Left hindlimb (tissue), 1 donor: ENCODE results near the gene CADM2.

Experiments used
- DNase-seq: peaks from one replicate; pipeline ENCODE4 v3.0.0-alpha.2; 2018

CADM2 gene

GRCh38 chr3:84985795-84986194, 27.0 kb downstream of the CADM2 start:
- DNase-seq = no peak

- peak; percentile 25 for DNase-seq
These were observed 29.1 kb downstream of the CADM2 start for GRCh38 chr3:84987706-84988504.

- DNase-seq = no peak
These were observed 30.3 kb downstream of the CADM2 start for GRCh38 chr3:84989102-84989501.

- no peak for DNase-seq
These were observed 32.7 kb downstream of the CADM2 start for GRCh38 chr3:84991422-84991900.

GRCh38 chr3:84993956-84994355, 35.2 kb downstream of the CADM2 start:
- DNase-seq = no peak

- no peak for DNase-seq
These were observed 39.8 kb downstream of the CADM2 start for GRCh38 chr3:84998545-84998944.

- no peak for DNase-seq
These were observed 44.7 kb downstream of the CADM2 start for GRCh38 chr3:85003479-85003878.

GRCh38 chr3:85004147-85004546, 45.4 kb downstream of the CADM2 start:
- no peak for DNase-seq

- no peak for DNase-seq
These were observed 47.2 kb downstream of the CADM2 start for GRCh38 chr3:85005946-85006345.

- DNase-seq = no peak
These were observed 48.7 kb downstream of the CADM2 start for GRCh38 chr3:85007195-85008094.

GRCh38 chr3:85020828-85021227, 62.0 kb downstream of the CADM2 start:
- no peak for DNase-seq

- no peak for DNase-seq
These were observed 71.3 kb downstream of the CADM2 start for GRCh38 chr3:85030052-85030451.

GRCh38 chr3:85037203-85037602, 78.4 kb downstream of the CADM2 start:
- DNase-seq = no peak

- DNase-seq = no peak
These were observed 82.2 kb downstream of the CADM2 start for GRCh38 chr3:85041001-85041400.

- DNase-seq = no peak
These were observed 82.8 kb downstream of the CADM2 start for GRCh38 chr3:85041562-85042055.

GRCh38 chr3:85050821-85051220, 92.0 kb downstream of the CADM2 start:
- DNase-seq = no peak

GRCh38 chr3:85051786-85052185, 93.0 kb downstream of the CADM2 start:
- no peak for DNase-seq

GRCh38 chr3:85053626-85054025, 94.8 kb downstream of the CADM2 start:
- no peak for DNase-seq

GRCh38 chr3:85054579-85054978, 95.8 kb downstream of the CADM2 start:
- no peak for DNase-seq

- no peak for DNase-seq
These were observed 110.1 kb downstream of the CADM2 start for GRCh38 chr3:85068911-85069310.

- DNase-seq = no peak
These were observed 115.2 kb downstream of the CADM2 start for GRCh38 chr3:85074003-85074402.

- DNase-seq = no peak
These were observed 116.9 kb downstream of the CADM2 start for GRCh38 chr3:85075663-85076062.

GRCh38 chr3:85077018-85077417, 118.2 kb downstream of the CADM2 start:
- no peak for DNase-seq
